ENCODE measurements around the gene CXCR6. TPM values are rescaled to one million over a fixed set of nuclear protein-coding genes. Genes with fewer than 3 reads are reported as not detected.

Gene CXCR6
- polyA plus RNA-seq, 1 donor from 2014 or later: not detected

DNA sequence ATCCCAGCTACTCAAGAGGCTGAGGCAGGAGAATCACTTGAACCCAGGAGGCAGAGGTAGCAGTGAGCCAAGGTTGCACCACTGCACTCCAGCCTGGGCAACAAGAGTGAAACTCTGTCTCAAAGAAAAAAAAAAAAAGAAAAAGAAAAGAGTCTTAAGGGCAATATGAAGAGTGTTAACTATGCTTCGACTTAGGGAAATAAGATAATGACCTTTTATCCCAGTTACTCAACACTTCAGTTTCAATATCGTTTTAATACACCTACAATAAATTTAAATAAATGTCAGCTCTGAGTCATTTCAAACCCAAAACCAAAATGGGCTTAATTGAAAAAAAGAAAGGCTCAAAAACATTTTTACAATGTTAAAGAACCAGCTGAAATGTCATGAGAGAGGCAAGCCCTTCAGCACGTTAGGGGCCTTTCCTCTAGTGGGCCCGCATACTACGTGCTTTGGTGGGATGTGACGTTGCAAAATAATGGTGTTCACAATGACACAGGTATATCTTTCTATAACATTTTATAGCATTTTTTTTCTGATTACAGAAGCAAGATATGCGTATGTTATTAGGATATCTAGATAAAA is 37.1 kb downstream of the CXCR6 start:
- H3K9me2 ChIP-seq (ENCODE audit: insufficient read depth, low read length): no peaks in the 10 kb centered on the region
- no peak overlapping the region for H2AFZ ChIP-seq (ENCODE audit: low read depth, low read length)
- TF ChIP-seq MXI1 (conservative IDR thresholded peaks at IDR 0.05; ENCODE audit: poor library complexity, severe bottlenecking) (no peak), EP300 (conservative IDR thresholded peaks at IDR 0.05; ENCODE audit: poor library complexity, severe bottlenecking) (no peak), POLR2AphosphoS5 (IDR thresholded peaks at IDR 0.05) (no peak), RAD21 (conservative IDR thresholded peaks at IDR 0.05) (no peak), EZH2 (IDR thresholded peaks at IDR 0.05; ENCODE audit: borderline replicate concordance, insufficient read depth, low read length, poor library complexity, severe bottlenecking) (no peak), TAF1 (IDR thresholded peaks at IDR 0.05; ENCODE audit: low read depth) (no peak), SMC3 (conservative IDR thresholded peaks at IDR 0.05; ENCODE audit: poor library complexity) (no peak)
- TF ChIP-seq, protein P1, sequence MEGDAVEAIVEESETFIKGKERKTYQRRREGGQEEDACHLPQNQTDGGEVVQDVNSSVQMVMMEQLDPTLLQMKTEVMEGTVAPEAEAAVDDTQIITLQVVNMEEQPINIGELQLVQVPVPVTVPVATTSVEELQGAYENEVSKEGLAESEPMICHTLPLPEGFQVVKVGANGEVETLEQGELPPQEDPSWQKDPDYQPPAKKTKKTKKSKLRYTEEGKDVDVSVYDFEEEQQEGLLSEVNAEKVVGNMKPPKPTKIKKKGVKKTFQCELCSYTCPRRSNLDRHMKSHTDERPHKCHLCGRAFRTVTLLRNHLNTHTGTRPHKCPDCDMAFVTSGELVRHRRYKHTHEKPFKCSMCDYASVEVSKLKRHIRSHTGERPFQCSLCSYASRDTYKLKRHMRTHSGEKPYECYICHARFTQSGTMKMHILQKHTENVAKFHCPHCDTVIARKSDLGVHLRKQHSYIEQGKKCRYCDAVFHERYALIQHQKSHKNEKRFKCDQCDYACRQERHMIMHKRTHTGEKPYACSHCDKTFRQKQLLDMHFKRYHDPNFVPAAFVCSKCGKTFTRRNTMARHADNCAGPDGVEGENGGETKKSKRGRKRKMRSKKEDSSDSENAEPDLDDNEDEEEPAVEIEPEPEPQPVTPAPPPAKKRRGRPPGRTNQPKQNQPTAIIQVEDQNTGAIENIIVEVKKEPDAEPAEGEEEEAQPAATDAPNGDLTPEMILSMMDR (IDR thresholded peaks at IDR 0.05; ENCODE audit: poor library complexity, severe bottlenecking): no peak
- TF ChIP-seq, protein P2, sequence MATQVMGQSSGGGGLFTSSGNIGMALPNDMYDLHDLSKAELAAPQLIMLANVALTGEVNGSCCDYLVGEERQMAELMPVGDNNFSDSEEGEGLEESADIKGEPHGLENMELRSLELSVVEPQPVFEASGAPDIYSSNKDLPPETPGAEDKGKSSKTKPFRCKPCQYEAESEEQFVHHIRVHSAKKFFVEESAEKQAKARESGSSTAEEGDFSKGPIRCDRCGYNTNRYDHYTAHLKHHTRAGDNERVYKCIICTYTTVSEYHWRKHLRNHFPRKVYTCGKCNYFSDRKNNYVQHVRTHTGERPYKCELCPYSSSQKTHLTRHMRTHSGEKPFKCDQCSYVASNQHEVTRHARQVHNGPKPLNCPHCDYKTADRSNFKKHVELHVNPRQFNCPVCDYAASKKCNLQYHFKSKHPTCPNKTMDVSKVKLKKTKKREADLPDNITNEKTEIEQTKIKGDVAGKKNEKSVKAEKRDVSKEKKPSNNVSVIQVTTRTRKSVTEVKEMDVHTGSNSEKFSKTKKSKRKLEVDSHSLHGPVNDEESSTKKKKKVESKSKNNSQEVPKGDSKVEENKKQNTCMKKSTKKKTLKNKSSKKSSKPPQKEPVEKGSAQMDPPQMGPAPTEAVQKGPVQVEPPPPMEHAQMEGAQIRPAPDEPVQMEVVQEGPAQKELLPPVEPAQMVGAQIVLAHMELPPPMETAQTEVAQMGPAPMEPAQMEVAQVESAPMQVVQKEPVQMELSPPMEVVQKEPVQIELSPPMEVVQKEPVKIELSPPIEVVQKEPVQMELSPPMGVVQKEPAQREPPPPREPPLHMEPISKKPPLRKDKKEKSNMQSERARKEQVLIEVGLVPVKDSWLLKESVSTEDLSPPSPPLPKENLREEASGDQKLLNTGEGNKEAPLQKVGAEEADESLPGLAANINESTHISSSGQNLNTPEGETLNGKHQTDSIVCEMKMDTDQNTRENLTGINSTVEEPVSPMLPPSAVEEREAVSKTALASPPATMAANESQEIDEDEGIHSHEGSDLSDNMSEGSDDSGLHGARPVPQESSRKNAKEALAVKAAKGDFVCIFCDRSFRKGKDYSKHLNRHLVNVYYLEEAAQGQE (IDR thresholded peaks at IDR 0.05; ENCODE audit: borderline replicate concordance): no peak
- no peak overlapping the region for H3K4me2 ChIP-seq (ENCODE audit: low read length)
- no peaks in the 10 kb centered on the region for H3K36me3 ChIP-seq (ENCODE audit: insufficient read depth, low read length)
- no peaks in the 10 kb centered on the region for H3K79me2 ChIP-seq (replicated peaks; ENCODE audit: insufficient read depth, low read length)
- H3K9ac ChIP-seq (ENCODE audit: low read length): no peak overlapping the region
- no peak overlapping the region for H3K4me3 ChIP-seq (ENCODE audit: low read length)
- H3K27me3 ChIP-seq (ENCODE audit: insufficient read depth, low read depth, low read length): no peaks in the 10 kb centered on the region
- no peaks in the 10 kb centered on the region for H4K20me1 ChIP-seq (ENCODE audit: insufficient read depth)
- no peak overlapping the region for H3K27ac ChIP-seq (ENCODE audit: low read length)
- no peaks in the 10 kb centered on the region for H3F3A ChIP-seq (ENCODE audit: insufficient read depth, low read length, poor library complexity, severe bottlenecking)
- no peaks in the 10 kb centered on the region for H3K9me3 ChIP-seq (ENCODE audit: low read length)

DNA sequence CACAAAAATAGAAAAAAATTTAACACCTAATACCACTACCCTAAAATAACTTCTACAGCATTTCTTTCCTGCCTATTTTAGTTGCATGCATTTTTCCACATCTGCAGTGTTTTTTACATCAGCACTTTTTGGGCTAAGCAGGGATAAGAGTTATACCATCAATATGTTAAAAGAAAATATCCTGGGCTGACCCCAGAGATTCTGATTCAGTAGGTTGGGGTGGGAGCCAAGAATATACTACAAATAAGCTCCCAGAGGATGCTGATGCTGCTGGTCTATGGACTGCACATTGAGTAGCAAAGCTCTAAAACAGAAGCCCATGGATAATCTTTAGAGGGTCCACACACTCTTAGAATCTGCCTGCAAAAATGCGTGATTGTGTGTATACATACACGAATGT is 37.6 kb downstream of the CXCR6 start:
- no peak for TF ChIP-seq EP300 (conservative IDR thresholded peaks at IDR 0.05; ENCODE audit: poor library complexity, severe bottlenecking)
- TF ChIP-seq RAD21 (conservative IDR thresholded peaks at IDR 0.05): no peak
- TF ChIP-seq POLR2AphosphoS5 (IDR thresholded peaks at IDR 0.05): no peak
- H3K4me3 ChIP-seq (ENCODE audit: low read length): no peak overlapping the region
- H3K27me3 ChIP-seq (ENCODE audit: insufficient read depth, low read depth, low read length): no peaks in the 10 kb centered on the region
- no peaks in the 10 kb centered on the region for H3K79me2 ChIP-seq (replicated peaks; ENCODE audit: insufficient read depth, low read length)
- no peaks in the 10 kb centered on the region for H3K9me2 ChIP-seq (ENCODE audit: insufficient read depth, low read length)
- H2AFZ ChIP-seq (ENCODE audit: low read depth, low read length): no peak overlapping the region
- no peaks in the 10 kb centered on the region for H3K9me3 ChIP-seq (ENCODE audit: low read length)
- H3K27ac ChIP-seq (ENCODE audit: low read length): no peak overlapping the region
- no peaks in the 10 kb centered on the region for H3K36me3 ChIP-seq (ENCODE audit: insufficient read depth, low read length)
- H3F3A ChIP-seq (ENCODE audit: insufficient read depth, low read length, poor library complexity, severe bottlenecking): no peaks in the 10 kb centered on the region
- no peak overlapping the region for H3K9ac ChIP-seq (ENCODE audit: low read length)
- H3K4me2 ChIP-seq (ENCODE audit: low read length): no peak overlapping the region
- H4K20me1 ChIP-seq (ENCODE audit: insufficient read depth): no peaks in the 10 kb centered on the region

Measured in neural cell (in vitro differentiated cells).